BLaER1 treated with 17β-estradiol and CSF1 and Interleukin-3, amounts not matched to agents 10 nM and 100 nM (cell line): ENCODE measurements around the gene MOBP.

Source experiments
- H3K27ac ChIP-seq, 11 experiments: shearing (Covaris generic); formaldehyde crosslinking; 2 replicates each; pipeline ENCODE4 v1.8.1; 2022
- H3K27me3 ChIP-seq, 11 experiments: shearing (Covaris generic); formaldehyde crosslinking; 2 replicates each; pipeline ENCODE4 v1.8.1; 2022
- H3K36me3 ChIP-seq, 11 experiments: shearing (Covaris generic); formaldehyde crosslinking; 2 replicates each; pipeline ENCODE4 v1.8.1; 2022
- H3K4me1 ChIP-seq, 10 experiments: shearing (Covaris generic); formaldehyde crosslinking; 2 replicates each; pipeline ENCODE4 v1.8.1; 2022
- H3K4me2 ChIP-seq, 11 experiments: shearing (Covaris generic); formaldehyde crosslinking; 2 replicates each; pipeline ENCODE4 v1.8.1; 2022
- H3K4me3 ChIP-seq, 10 experiments: shearing (Covaris generic); formaldehyde crosslinking; 2 replicates each; pipeline ENCODE4 v1.8.1; 2022
- H3K9ac ChIP-seq, 11 experiments: shearing (Covaris generic); formaldehyde crosslinking; 2 replicates each; pipeline ENCODE4 v1.8.1; 2022
- H3K9me3 ChIP-seq, 11 experiments: shearing (Covaris generic); formaldehyde crosslinking; replicated peaks in 1 of 11; 2 replicates each; pipeline ENCODE4 v1.8.1; 2022
- H4K20me1 ChIP-seq, 11 experiments: shearing (Covaris generic); formaldehyde crosslinking; 2 replicates each; pipeline ENCODE4 v1.8.1; 2022
- Cebpa-rat ChIP-seq, 11 experiments: shearing (Covaris generic); IDR thresholded peaks; 2 replicates each; pipeline ENCODE4 v1.8.1; 2022

MOBP gene

GRCh38 chr3:39460677-39461076, 6.8 kb upstream of the MOBP start:
- TF ChIP-seq Cebpa-rat (IDR thresholded peaks at IDR 0.05) = no peak
- H3K4me3 ChIP-seq = no peak overlapping the region
- H3K9ac ChIP-seq = no peak overlapping the region
- no peaks in the 10 kb centered on the region for H3K36me3 ChIP-seq
- H3K27me3 ChIP-seq = no peaks in the 10 kb centered on the region
- H3K9me3 ChIP-seq = peaks cover 0 to 12% (median 9%) of the 10 kb centered on the region in 11 experiments; a peak in 11 of 22 replicates
- H3K4me1 ChIP-seq = no peaks in the 10 kb centered on the region
- H3K4me2 ChIP-seq = no peak overlapping the region
- H4K20me1 ChIP-seq = no peaks in the 10 kb centered on the region
- no peak overlapping the region for H3K27ac ChIP-seq

- Histone ChIP-seq H4K20me1 (no peaks in the 10 kb centered on the region), H3K9ac (no peak overlapping the region), H3K36me3 (no peaks in the 10 kb centered on the region), H3K4me1 (no peaks in the 10 kb centered on the region), H3K4me2 (no peak overlapping the region), H3K27ac (no peak overlapping the region), H3K4me3 (no peak overlapping the region), H3K9me3 (peaks cover 0 to 12% (median 9%) of the 10 kb centered on the region in 11 experiments; a peak in 12 of 22 replicates), H3K27me3 (no peaks in the 10 kb centered on the region)
- no peak for TF ChIP-seq Cebpa-rat (IDR thresholded peaks at IDR 0.05)
These were observed 4.2 kb upstream of the MOBP start for GRCh38 chr3:39463269-39463668.

DNA sequence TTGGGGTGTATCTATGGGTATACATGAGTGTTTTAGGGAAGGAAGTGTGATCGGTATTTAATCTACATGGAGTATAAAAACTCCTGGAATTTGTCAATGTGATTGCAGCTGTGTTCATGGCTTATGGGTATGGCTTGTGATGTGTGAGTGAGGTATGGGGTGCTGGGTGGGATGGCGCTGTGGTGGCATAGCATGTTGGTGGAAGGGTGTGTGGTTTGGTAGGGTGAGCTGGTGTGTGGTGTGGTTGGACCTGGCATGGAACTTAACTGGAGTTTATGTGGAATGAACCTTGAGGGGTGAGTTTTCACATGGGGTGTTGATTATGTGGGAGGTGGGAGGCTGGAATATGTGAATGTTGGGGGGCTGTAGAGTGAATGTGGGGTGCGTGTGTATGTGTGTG, 492 bp upstream of the MOBP start:
- H4K20me1 ChIP-seq = no peaks in the 10 kb centered on the region
- no peak overlapping the region for H3K27ac ChIP-seq
- no peaks in the 10 kb centered on the region; a peak in 1 of 22 replicates for H3K9me3 ChIP-seq
- no peaks in the 10 kb centered on the region for H3K27me3 ChIP-seq
- H3K4me1 ChIP-seq = no peaks in the 10 kb centered on the region
- no peaks in the 10 kb centered on the region for H3K36me3 ChIP-seq
- H3K4me3 ChIP-seq = no peak overlapping the region
- H3K4me2 ChIP-seq = no peak overlapping the region
- TF ChIP-seq Cebpa-rat (IDR thresholded peaks at IDR 0.05) = no peak
- H3K9ac ChIP-seq = no peak overlapping the region

DNA sequence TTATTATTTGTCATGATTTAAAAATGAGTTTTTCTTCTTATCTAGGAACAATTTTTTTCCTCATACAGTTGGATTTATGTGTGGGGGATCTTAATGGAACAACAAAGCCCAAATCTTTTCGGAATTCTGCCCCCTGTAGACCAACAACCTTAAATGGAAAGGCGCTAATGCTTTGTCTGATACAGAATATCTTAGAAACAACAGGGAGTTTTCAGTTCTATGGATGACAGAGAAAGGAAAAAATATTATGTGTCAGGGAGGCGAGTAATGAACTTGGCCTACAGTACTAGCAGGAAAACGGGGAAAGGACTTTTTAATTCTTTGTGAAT, 592 bp downstream of the MOBP start:
- H3K4me3 ChIP-seq = no peak overlapping the region
- H3K9me3 ChIP-seq = peaks cover 0 to 7% (median 0%) of the 10 kb centered on the region in 11 experiments; a peak in 2 of 22 replicates
- H3K9ac ChIP-seq = no peak overlapping the region
- peaks cover 0 to 4% (median under 1%) of the 10 kb centered on the region in 10 experiments; a peak in 10 of 20 replicates for H3K4me1 ChIP-seq
- H4K20me1 ChIP-seq = no peaks in the 10 kb centered on the region
- H3K36me3 ChIP-seq = no peaks in the 10 kb centered on the region
- no peak for TF ChIP-seq Cebpa-rat (IDR thresholded peaks at IDR 0.05)
- H3K27ac ChIP-seq = no peak overlapping the region
- H3K4me2 ChIP-seq = no peak overlapping the region
- H3K27me3 ChIP-seq = no peaks in the 10 kb centered on the region

- H3K9ac ChIP-seq = no peak overlapping the region
- peaks cover 0 to 16% (median 11%) of the 10 kb centered on the region in 10 experiments; a peak in 16 of 20 replicates for H3K4me1 ChIP-seq
- H3K27me3 ChIP-seq = no peaks in the 10 kb centered on the region
- H4K20me1 ChIP-seq = no peaks in the 10 kb centered on the region
- H3K4me3 ChIP-seq = no peak overlapping the region
- TF ChIP-seq Cebpa-rat (IDR thresholded peaks at IDR 0.05) = no peak
- H3K36me3 ChIP-seq = no peaks in the 10 kb centered on the region
- H3K27ac ChIP-seq = no peak overlapping the region
- no peak overlapping the region for H3K4me2 ChIP-seq
- peaks cover 0 to 7% (median 0%) of the 10 kb centered on the region in 11 experiments; a peak in 2 of 22 replicates for H3K9me3 ChIP-seq
These were observed 1.8 kb downstream of the MOBP start for GRCh38 chr3:39469258-39469657.

DNA sequence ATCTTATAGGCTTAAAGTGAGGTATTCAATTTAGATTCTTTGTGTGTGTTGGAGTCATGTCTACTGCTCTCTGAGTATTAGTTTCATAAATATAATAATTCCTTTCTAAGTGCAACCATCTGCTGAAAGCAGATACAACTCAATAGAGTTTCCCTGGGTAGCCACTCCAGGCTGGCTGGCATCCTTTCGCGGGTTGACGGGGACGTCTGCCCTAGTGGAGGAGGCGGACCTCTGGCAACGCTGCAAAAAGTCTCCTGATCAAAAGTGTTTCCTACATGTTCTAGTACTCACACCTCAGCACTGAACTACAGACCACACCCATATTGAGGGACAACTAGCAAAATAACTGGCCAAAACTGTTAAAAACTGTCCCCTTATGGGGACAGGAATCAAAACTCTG, 2.5 kb downstream of the MOBP start:
- no peaks in the 10 kb centered on the region for H4K20me1 ChIP-seq

GRCh38 chr3:39471652-39472051, 4.2 kb downstream of the MOBP start:
- no peak for TF ChIP-seq Cebpa-rat (IDR thresholded peaks at IDR 0.05)
- Histone ChIP-seq H3K36me3 (no peaks in the 10 kb centered on the region), H3K4me2 (no peak overlapping the region), H3K27ac (no peak overlapping the region), H3K9me3 (peaks cover 10 to 16% (median 12%) of the 10 kb centered on the region in 11 experiments), H3K4me3 (no peak overlapping the region), H4K20me1 (no peaks in the 10 kb centered on the region), H3K4me1 (peaks cover 0 to 16% (median 11%) of the 10 kb centered on the region in 10 experiments; a peak in 16 of 20 replicates), H3K27me3 (no peaks in the 10 kb centered on the region), H3K9ac (no peak overlapping the region)

More for the DNA sequence above, 2.5 kb downstream of the MOBP start:
- Histone ChIP-seq H3K4me2 (no peak overlapping the region), H3K36me3 (no peaks in the 10 kb centered on the region), H3K9me3 (peaks cover 0 to 7% (median 0%) of the 10 kb centered on the region in 11 experiments; a peak in 3 of 22 replicates), H3K9ac (no peak overlapping the region), H3K4me1 (peaks cover 0 to 16% (median 11%) of the 10 kb centered on the region in 10 experiments; a peak in 16 of 20 replicates), H3K27ac (no peak overlapping the region), H3K27me3 (no peaks in the 10 kb centered on the region), H3K4me3 (no peak overlapping the region)
- TF ChIP-seq Cebpa-rat (IDR thresholded peaks at IDR 0.05) = no peak

- H3K4me2 ChIP-seq = peak overlapping the region in 8 of 11 experiments; percentile 26 to 56 (median 43); a peak in 16 of 22 replicates
- H3K36me3 ChIP-seq = no peaks in the 10 kb centered on the region
- H3K9me3 ChIP-seq = peaks cover 17 to 26% (median 21%) of the 10 kb centered on the region in 11 experiments
- TF ChIP-seq Cebpa-rat (IDR thresholded peaks at IDR 0.05) = no peak
- H3K27me3 ChIP-seq = no peaks in the 10 kb centered on the region
- peak overlapping the region in 3 of 11 experiments; percentile 2 to 28 (median 3); a peak in 2 of 22 replicates for H3K27ac ChIP-seq
- H3K4me3 ChIP-seq = no peak overlapping the region
- H4K20me1 ChIP-seq = no peaks in the 10 kb centered on the region
- H3K9ac ChIP-seq = no peak overlapping the region
- peaks cover 0 to 16% (median 11%) of the 10 kb centered on the region in 10 experiments; a peak in 16 of 20 replicates for H3K4me1 ChIP-seq
These were observed 6.1 kb downstream of the MOBP start for GRCh38 chr3:39473452-39474125.

DNA sequence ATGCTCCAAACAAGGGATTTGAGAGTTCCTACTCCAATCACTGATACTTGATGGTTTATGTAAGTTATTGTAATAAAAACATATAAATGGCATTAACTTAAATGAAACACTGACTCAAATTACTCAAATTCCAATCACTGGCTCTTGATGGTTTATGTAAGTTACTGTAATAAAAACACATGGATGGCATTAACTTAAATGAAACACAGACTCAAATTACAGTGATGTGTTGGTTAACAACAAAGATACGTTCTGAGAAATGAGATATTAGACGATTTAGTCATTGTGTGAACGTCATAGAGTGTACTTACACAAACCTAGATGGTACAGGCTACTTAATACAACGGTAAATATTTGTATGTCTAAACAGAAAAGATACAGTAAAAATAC, 6.6 kb downstream of the MOBP start:
- Histone ChIP-seq H3K4me1 (peaks cover 0 to 16% (median 11%) of the 10 kb centered on the region in 10 experiments; a peak in 16 of 20 replicates), H3K4me2 (peak overlapping the region in 8 of 11 experiments; percentile 26 to 56 (median 43); a peak in 14 of 22 replicates), H3K9ac (no peak overlapping the region), H3K36me3 (no peaks in the 10 kb centered on the region), H3K27ac (no peak overlapping the region), H4K20me1 (no peaks in the 10 kb centered on the region), H3K9me3 (peaks cover 17 to 26% (median 21%) of the 10 kb centered on the region in 11 experiments), H3K4me3 (no peak overlapping the region), H3K27me3 (no peaks in the 10 kb centered on the region)
- TF ChIP-seq Cebpa-rat (IDR thresholded peaks at IDR 0.05) = no peak

GRCh38 chr3:39476783-39477182, 9.3 kb downstream of the MOBP start:
- H3K4me3 ChIP-seq = no peak overlapping the region
- no peak overlapping the region for H3K27ac ChIP-seq
- no peaks in the 10 kb centered on the region for H3K27me3 ChIP-seq
- H3K4me1 ChIP-seq = peaks cover 0 to 16% (median 11%) of the 10 kb centered on the region in 10 experiments; a peak in 16 of 20 replicates
- TF ChIP-seq Cebpa-rat (IDR thresholded peaks at IDR 0.05) = no peak
- H3K36me3 ChIP-seq = no peaks in the 10 kb centered on the region
- peaks cover 17 to 26% (median 21%) of the 10 kb centered on the region in 11 experiments for H3K9me3 ChIP-seq
- H3K9ac ChIP-seq = no peak overlapping the region
- no peaks in the 10 kb centered on the region for H4K20me1 ChIP-seq
- no peak overlapping the region for H3K4me2 ChIP-seq
